HG03139 (cell line): ENCODE data around the gene SREBF2.

ENCODE experiments used
- ATAC-seq: cut with Tn5 transposase; IDR thresholded peaks from one replicate; pipeline ENCODE4 v1.9.1; 2021; ENCODE audit not compliant: unreplicated experiment

The SREBF2 gene

DNA sequence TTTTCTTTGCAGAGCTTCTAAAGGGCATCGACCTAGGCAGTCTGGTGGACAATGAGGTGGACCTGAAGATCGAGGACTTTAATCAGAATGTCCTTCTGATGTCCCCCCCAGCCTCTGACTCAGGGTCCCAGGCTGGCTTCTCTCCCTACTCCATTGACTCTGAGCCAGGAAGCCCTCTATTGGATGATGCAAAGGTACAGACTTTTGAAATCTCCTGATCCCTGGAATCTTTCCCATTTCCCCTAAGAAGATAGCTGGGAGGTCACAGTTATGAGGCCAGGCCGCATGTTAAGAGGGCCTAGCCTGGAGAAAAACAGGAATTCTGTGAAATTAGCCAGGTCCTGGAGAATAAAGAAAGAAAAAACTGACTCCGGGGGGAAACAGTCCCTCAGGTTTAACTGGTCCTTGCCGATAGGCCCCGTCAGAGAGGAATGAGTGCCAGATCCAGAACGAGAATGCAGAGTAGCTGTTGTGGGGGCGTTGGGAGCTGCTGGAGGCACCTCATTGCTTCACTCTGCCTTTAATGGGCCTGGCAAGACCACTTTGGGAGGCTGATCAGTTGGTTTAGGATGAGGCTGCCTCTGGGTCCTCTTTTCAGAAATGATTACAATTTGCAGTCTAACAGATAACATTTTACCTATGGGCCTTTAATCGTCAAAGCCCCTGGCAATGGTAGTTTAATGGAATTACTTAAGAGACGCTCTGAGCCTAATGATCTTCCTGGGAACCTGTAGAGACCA is 42.8 kb downstream of the SREBF2 start:
- ATAC-seq = no peak

DNA sequence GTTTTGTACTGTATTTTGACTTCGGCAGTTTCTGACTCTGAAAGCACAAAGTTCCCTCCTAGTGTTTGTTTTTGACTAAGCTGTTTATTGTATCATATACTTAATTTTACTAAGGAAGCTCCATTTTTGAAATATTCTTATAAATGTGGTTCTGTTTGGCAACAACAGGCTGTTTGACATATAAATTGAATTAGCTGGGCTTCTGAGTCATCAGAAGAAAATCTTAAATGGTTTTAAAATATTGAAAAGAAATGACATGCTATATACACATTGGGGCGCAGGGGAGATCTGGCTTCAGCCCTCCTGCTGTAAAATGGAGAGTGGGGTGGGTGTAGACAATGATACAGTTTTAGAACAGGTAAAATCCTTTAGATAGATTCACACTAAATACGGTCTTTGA is 43.4 kb downstream of the SREBF2 start:
- ATAC-seq = no peak

- ATAC-seq = no peak
Measured at GRCh38 chr22:41876675-41877074, 43.8 kb downstream of the SREBF2 start.

GRCh38 chr22:41880653-41881052 is 47.7 kb downstream of the SREBF2 start:
- ATAC-seq = no peak

- no peak for ATAC-seq
Measured at GRCh38 chr22:41883400-41883799, 50.5 kb downstream of the SREBF2 start.

DNA sequence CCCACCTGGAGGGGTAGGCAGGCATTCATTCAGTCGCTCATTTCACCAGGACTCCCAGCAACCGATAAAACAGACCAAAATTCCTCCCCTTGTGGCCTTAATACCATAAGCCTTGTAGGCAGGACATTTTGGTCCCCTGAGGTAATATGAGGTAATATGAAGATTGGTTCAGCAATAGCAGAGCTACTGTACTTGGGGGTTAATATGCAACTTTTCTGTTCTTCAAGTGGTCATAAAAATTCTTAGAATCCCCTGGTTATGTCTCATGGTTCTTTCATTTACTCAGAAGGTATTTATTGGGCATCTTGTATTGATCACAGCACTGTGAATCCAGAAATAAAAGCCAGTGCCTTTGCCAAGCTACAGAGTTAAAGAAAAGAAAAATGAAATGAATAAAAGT is 52.2 kb downstream of the SREBF2 start:
- no peak for ATAC-seq

DNA sequence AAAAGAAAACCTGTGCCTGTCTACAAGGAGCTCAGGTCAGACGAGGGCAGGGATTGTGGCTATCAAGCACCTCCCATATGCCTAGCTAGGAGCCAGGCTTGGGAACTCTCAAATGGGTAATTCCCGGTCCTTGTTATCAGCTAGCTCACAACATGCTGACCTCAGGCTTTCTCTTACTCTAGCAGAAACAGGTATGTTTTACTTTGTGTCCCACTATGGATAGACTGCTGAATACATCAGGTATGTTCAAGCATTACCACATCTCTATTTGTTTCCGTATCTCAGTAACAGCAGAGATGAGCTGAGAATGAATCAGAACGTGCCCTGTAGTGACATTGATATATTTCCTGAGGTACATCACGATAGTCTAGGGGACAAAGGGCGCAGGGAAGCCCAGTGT is 52.6 kb downstream of the SREBF2 start:
- ATAC-seq = no peak

DNA sequence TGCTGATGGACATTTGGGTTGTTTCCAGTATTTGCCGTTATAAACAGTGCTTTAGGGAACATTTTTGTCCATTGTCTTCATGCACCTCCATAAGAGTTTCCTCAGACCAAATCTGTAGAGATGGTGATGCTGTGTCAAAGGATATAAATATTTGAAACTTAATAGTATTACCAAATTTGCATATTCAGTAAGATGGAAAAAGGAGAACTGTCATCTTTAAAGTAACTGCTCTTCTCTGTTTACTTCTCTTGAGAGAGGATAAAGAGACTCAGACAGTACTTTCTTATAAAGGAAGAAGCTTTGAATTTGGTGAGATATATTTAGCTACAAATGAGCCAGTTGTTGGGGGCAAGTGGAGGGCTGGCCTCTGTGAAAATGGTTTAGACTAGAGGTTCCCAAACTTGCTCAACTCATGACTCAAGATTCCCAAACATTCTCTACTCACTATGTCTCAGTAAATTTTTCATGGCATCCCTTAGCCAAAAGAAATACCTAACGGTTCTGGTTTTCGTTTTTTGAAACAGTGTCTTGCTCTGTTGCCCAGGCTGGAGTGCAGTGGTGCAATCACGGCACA is 55.8 kb downstream of the SREBF2 start:
- ATAC-seq = no peak

GRCh38 chr22:41891407-41891806 is 58.5 kb downstream of the SREBF2 start:
- ATAC-seq = no peak

GRCh38 chr22:41892721-41893120 is 59.8 kb downstream of the SREBF2 start:
- ATAC-seq = no peak

DNA sequence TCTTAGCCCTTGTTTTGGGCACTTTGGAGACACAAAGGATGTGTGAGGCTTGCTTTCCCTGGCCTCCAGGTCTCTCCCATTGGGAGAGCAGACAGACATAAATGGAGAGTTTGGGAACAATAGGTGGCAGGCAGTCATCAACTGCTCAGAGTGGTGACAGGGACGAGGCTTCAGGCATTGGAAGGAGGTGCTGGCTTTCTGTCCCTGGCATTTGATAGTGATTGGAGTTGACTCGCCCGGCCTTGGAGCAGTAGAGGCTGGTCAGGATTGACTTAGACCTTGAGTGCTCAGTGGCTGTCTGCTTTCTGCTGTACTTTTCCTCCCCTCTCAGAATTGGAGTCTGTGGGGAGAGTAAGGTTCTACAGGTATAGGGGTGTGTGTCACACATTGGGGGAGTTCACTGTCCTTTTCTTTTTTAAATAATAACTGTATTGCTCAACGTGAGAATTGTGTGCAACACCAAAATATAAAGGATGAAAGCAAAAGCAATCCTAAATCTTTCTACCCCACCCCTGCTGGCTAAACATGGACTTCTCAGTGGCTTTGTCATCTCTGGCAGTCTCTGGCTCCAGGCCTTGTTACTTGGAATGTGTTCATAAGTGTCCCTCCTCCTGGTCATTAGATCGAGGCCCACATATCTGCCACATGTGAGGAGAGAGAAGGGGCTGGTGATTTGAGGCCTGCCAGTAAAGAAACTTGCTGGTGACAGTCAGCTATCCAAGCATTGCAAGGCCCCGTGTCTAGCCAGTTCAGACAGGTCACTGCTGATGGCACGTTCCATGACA is 60.9 kb downstream of the SREBF2 start:
- ATAC-seq = no peak

- ATAC-seq = no peak
Measured at GRCh38 chr22:41898645-41899044, 65.7 kb downstream of the SREBF2 start.

DNA sequence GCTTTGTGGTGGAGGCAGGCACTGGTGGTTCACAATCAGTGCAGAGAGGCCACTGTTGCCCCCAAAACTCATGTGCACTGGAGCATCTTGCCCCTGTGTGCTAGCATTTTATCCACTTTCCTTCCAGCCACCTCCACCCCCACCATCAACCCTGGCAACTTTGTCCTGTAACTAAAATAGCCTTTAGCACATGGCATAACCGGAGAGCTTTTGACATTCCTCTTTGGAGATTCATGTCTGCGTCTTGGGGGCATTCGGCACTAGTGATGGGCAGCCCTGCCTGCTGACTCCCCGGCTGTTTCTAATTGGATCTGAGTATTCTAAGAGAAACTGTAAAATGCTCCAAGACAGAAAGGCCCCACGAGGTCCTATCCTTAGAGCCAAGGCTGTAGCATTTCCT is 66.2 kb downstream of the SREBF2 start:
- ATAC-seq = no peak

GRCh38 chr22:41899992-41900651 is 67.2 kb downstream of the SREBF2 start:
- no peak for ATAC-seq

DNA sequence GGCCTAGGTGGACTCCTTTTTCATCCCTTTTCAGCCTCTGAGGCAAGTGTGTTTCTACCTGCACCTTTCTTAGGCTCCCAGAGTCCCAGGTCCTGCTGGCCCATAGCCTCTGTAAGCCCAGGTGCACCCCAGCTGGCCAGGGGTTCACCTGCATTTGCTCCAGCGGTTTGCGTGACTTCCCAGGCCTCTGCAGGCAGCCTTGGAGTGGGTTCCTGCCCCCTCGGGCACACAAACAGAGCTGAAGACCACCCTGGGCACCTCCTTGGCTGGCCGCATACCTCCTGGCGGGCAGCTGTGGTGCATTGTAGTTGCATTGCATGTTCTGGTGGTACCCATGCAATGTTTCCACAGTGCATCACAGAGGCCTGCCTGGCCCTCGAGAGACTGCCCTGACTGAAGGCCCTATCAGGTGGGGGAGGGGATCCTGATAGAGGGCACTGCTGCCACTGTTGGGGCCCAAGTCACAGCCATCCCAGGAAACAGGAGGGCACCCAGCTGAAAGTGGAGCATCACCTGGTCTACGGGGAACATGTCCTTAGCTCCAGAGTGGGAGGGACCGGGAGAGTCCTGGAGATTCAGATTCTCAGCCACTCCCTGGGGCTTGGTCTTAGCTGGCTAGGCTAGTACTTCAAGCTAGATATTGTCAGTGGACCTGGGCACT is 67.9 kb downstream of the SREBF2 start:
- no peak for ATAC-seq

DNA sequence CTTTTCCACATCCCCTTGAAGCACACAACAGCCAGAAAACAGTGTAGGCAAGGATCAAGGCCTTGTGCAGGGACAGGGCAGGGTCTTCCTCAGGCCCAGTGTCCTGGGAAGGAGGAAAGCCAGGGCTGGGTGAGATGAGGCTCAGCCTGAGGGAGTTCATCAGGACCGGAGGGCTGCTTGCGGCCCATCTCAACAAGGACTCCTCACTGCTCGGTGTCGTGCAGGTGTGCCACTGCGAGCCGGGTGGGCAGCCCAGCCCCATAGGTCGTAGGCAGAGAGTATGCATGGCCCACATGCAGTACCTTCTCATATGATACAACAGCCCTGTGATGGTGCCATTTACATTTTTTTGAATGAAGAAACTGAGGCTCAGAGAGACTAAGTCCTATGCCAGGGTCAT is 69.1 kb downstream of the SREBF2 start:
- ATAC-seq = no peak

GRCh38 chr22:41902932-41903421 is 70.1 kb downstream of the SREBF2 start:
- ATAC-seq = no peak

DNA sequence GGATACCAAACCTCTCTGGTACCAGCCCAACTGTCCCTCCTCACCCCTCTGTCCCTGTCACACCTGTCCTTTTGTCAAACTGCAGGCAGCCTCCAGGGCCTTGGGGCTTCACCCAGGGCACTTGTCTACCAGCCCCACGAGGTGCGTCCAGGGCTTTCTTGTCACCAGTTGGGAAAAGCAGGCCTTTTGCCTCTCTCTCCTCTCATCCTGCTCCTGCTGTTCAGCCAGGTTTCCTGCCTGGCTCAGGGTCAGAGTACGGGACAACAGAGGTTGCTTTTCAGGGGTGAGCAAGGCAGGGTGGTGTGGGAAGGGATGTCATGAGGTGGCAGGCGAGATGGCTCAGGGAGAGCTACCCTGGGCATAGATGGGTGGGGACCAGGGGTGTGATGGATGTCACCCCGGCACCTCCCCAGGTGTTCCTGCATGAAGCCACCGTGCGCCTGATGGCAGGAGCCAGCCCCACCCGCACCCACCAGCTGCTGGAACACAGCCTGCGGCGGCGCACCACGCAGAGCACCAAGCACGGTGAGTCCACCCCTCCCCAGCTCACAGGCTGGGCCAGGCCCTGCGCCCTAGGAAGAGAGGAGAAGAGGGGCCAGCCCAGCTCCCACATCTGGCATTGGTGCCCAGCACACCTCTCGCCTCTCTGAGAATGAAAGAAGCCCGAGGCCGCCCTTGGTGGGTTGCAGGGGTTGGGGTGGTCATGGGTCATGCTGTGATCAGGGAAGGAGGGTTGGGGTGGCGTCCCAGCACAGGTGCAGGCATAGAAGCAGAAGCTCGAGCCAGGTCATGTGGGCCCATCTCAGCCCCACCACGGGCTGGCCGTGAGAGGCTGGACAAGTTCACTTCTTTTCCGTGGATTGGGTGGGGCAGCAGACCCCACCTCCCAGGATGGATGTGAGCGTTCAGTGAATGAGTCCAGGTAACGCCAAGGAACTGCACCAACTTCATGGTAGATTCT is 71.8 kb downstream of the SREBF2 start:
- no peak for ATAC-seq

DNA sequence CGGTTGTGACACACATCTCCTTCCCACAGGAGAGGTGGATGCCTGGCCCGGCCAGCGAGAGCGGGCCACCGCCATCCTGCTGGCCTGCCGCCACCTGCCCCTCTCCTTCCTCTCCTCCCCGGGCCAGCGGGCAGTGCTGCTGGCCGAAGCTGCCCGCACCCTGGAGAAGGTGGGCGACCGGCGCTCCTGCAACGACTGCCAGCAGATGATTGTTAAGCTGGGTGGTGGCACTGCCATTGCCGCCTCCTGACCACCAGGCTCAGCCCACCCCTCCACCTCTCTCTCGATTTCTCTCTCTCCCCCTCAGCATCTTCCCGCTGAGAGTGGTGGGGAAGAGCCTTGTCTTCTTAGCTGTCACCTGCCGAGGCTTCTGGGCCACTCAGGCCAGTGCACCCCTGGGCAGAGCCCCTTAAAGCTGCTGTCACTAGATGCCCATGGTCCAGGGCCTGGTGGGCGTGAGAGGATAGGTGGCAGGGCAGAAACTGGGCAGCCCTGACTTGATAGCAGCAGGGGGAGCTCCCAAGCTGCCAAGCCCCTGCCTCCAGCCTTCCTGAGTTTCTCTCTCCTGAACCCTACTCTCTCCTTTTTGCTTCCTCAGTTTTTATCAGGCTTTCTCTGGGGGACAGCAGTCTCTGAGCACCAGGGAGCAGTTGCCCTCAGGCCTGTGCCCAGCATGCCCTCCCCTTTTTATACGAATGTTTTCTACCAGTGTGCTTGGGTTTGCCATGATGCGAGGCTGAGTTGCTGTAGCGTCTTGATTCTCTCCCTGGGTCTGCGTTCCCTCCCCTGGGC is 72.7 kb downstream of the SREBF2 start:
- no peak for ATAC-seq
